ENCODE measurements around the gene LYZL2.

DNA sequence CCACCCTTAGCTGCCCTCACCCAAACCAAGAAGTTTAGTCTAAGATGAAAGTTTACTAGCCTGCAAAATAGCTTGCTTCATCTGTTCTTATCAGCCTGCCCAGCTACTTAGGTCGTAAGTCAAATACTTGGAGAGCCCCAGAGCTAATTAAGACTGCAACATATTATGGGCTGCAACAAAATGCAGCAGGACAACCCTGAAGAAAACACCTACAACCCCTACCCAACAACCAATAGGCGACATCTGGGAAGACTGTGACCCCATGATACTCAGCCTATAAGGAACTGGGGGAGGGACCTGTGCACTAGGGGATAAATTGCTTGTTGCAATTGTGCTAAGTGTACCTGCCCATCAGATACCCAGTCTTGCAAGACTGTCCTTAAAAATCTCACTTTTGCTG, 64.1 kb downstream of the LYZL2 start:
- TF ChIP-seq POLR2AphosphoS5 (IDR thresholded peaks at IDR 0.05; ENCODE audit: low read depth) (no peak), GABPA (IDR thresholded peaks at IDR 0.05; ENCODE audit: low read depth) (no peak)
- TF ChIP-seq, protein P1, sequence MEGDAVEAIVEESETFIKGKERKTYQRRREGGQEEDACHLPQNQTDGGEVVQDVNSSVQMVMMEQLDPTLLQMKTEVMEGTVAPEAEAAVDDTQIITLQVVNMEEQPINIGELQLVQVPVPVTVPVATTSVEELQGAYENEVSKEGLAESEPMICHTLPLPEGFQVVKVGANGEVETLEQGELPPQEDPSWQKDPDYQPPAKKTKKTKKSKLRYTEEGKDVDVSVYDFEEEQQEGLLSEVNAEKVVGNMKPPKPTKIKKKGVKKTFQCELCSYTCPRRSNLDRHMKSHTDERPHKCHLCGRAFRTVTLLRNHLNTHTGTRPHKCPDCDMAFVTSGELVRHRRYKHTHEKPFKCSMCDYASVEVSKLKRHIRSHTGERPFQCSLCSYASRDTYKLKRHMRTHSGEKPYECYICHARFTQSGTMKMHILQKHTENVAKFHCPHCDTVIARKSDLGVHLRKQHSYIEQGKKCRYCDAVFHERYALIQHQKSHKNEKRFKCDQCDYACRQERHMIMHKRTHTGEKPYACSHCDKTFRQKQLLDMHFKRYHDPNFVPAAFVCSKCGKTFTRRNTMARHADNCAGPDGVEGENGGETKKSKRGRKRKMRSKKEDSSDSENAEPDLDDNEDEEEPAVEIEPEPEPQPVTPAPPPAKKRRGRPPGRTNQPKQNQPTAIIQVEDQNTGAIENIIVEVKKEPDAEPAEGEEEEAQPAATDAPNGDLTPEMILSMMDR (IDR thresholded peaks at IDR 0.05; ENCODE audit: insufficient read depth, low read length), result no peak
- TF ChIP-seq, protein P2, sequence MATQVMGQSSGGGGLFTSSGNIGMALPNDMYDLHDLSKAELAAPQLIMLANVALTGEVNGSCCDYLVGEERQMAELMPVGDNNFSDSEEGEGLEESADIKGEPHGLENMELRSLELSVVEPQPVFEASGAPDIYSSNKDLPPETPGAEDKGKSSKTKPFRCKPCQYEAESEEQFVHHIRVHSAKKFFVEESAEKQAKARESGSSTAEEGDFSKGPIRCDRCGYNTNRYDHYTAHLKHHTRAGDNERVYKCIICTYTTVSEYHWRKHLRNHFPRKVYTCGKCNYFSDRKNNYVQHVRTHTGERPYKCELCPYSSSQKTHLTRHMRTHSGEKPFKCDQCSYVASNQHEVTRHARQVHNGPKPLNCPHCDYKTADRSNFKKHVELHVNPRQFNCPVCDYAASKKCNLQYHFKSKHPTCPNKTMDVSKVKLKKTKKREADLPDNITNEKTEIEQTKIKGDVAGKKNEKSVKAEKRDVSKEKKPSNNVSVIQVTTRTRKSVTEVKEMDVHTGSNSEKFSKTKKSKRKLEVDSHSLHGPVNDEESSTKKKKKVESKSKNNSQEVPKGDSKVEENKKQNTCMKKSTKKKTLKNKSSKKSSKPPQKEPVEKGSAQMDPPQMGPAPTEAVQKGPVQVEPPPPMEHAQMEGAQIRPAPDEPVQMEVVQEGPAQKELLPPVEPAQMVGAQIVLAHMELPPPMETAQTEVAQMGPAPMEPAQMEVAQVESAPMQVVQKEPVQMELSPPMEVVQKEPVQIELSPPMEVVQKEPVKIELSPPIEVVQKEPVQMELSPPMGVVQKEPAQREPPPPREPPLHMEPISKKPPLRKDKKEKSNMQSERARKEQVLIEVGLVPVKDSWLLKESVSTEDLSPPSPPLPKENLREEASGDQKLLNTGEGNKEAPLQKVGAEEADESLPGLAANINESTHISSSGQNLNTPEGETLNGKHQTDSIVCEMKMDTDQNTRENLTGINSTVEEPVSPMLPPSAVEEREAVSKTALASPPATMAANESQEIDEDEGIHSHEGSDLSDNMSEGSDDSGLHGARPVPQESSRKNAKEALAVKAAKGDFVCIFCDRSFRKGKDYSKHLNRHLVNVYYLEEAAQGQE (IDR thresholded peaks at IDR 0.05; ENCODE audit: insufficient replicate concordance, low read depth), result no peak

Data from HL-60 (cell line).